IMR-90 (cell line): ENCODE measurements around the gene CLDN8. TPM values are rescaled to one million over a fixed set of nuclear protein-coding genes. Genes with fewer than 3 reads are reported as not detected.

ENCODE experiments used
- ATAC-seq: fragments of 200-7000 bp; cut with Tn5 transposase; 2 replicates; pipeline ENCODE4 v1.9.1; 2020; ENCODE audit warnings: low read depth, mild to moderate bottlenecking, moderate library complexity
- BruUV-seq: library from RNA; stranded (reverse); fragments of 400-500 nt; replicated peaks from 2 replicates; lab custom pipeline; 2021; lab: Mats Ljungman, UMichigan
- CTCF ChIA-PET: fragments of 300-600 bp; formaldehyde crosslinking; extraction: SDS; loops from one replicate; lab custom pipeline; 2021; ENCODE audit warnings: antibody characterized with exemption; lab: Yijun Ruan, JAX
- POLR2A ChIA-PET: fragments of 300-600 bp; sonication (Branson Sonifier 250); formaldehyde crosslinking; loops from one replicate; lab custom pipeline; 2022; ENCODE audit warnings: antibody characterized with exemption; ENCODE audit not compliant: unreplicated experiment; lab: Charles Lee
- DNase-seq: peaks from one replicate; pipeline ENCODE4 v3.0.0; 2013
- H2AFZ ChIP-seq: replicated peaks from 2 replicates; pipeline ENCODE3; 2013; ENCODE audit warnings: low read length, mild to moderate bottlenecking; ENCODE audit not compliant: poor library complexity
- H2AK5ac ChIP-seq: 2 replicates; pipeline ENCODE4 v1.6.1; 2013; ENCODE audit warnings: low read depth, low read length, inconsistent platforms
- H2AK9ac ChIP-seq: replicated peaks from 2 replicates; pipeline ENCODE3; 2013; ENCODE audit warnings: mild to moderate bottlenecking, low read depth, low read length, moderate library complexity; ENCODE audit not compliant: poor library complexity
- H2BK120ac ChIP-seq: 2 replicates; pipeline ENCODE4 v1.6.1; 2013; ENCODE audit warnings: low read depth, low read length, inconsistent platforms
- H2BK15ac ChIP-seq: 3 replicates; pipeline ENCODE4 v1.6.1; 2013; ENCODE audit warnings: low read depth, low read length, inconsistent platforms
- H2BK20ac ChIP-seq: 2 replicates; pipeline ENCODE4 v1.6.1; 2013; ENCODE audit warnings: low read depth, mild to moderate bottlenecking, inconsistent platforms, low read length, moderate library complexity
- H2BK5ac ChIP-seq: 2 replicates; pipeline ENCODE4 v1.6.1; 2013; ENCODE audit warnings: mild to moderate bottlenecking, low read depth, low read length, inconsistent platforms; ENCODE audit not compliant: poor library complexity, severe bottlenecking
- H3K14ac ChIP-seq: replicated peaks from 2 replicates; pipeline ENCODE4 v1.6.1; 2013; ENCODE audit warnings: low read depth, low read length, inconsistent platforms
- H3K18ac ChIP-seq: 2 replicates; pipeline ENCODE4 v1.6.1; 2013; ENCODE audit warnings: low read depth, low read length, control low read depth
- H3K23ac ChIP-seq: 2 replicates; pipeline ENCODE4 v1.6.1; 2013; ENCODE audit warnings: low read depth, low read length, inconsistent platforms
- H3K27ac ChIP-seq: 2 replicates; pipeline ENCODE4 v1.5.1; 2013; ENCODE audit warnings: mild to moderate bottlenecking, control low read depth, low read length; ENCODE audit not compliant: insufficient read depth
- H3K27me3 ChIP-seq: 2 replicates; pipeline ENCODE4 v1.6.1; 2013; ENCODE audit warnings: low read length; ENCODE audit not compliant: control insufficient read depth, insufficient read depth
- H3K36me3 ChIP-seq: 2 replicates; pipeline ENCODE4 v1.6.1; 2013; ENCODE audit warnings: low read length, mixed read lengths; ENCODE audit not compliant: control insufficient read depth, insufficient read depth
- H3K4ac ChIP-seq: 2 replicates; pipeline ENCODE4 v1.6.1; 2013; ENCODE audit warnings: low read depth, low read length, inconsistent platforms
- H3K4me1 ChIP-seq: 2 replicates; pipeline ENCODE4 v1.6.1; 2013; ENCODE audit warnings: low read length, mixed read lengths; ENCODE audit not compliant: control insufficient read depth, insufficient read depth
- H3K4me2 ChIP-seq: 2 replicates; pipeline ENCODE4 v1.6.1; 2013; ENCODE audit warnings: low read depth, mild to moderate bottlenecking, control low read depth, low read length, moderate library complexity
- H3K4me3 ChIP-seq: 2 replicates; pipeline ENCODE4 v1.5.1; 2013; ENCODE audit warnings: low read depth, mild to moderate bottlenecking, control low read depth, low read length, moderate library complexity; ENCODE audit not compliant: insufficient read depth
- H3K56ac ChIP-seq: 2 replicates; pipeline ENCODE4 v1.6.1; 2013; ENCODE audit warnings: low read length, inconsistent platforms; ENCODE audit not compliant: insufficient read depth; ENCODE audit errors: extremely low read depth
- H3K79me1 ChIP-seq, 2 experiments: 2 replicates each; pipeline ENCODE4 v1.6.1; 2013; ENCODE audit warnings: low read length in 2 of 2, inconsistent platforms in 1 of 2, low read depth in 1 of 2
- H3K9ac ChIP-seq: 2 replicates; pipeline ENCODE4 v1.6.1; 2013; ENCODE audit warnings: low read depth, low read length, control low read depth
- H3K9me1 ChIP-seq: 2 replicates; pipeline ENCODE4 v1.6.1; 2013; ENCODE audit warnings: low read length, inconsistent platforms; ENCODE audit not compliant: insufficient read depth
- H3K9me3 ChIP-seq: 2 replicates; pipeline ENCODE4 v1.6.1; 2013; ENCODE audit warnings: low read length; ENCODE audit not compliant: control insufficient read depth, insufficient read depth
- H4K20me1 ChIP-seq: 2 replicates; pipeline ENCODE4 v1.6.1; 2013; ENCODE audit warnings: low read length, inconsistent platforms; ENCODE audit not compliant: insufficient read depth
- H4K5ac ChIP-seq: 2 replicates; pipeline ENCODE4 v1.6.1; 2013; ENCODE audit warnings: mild to moderate bottlenecking, low read depth, low read length, control low read depth
- H4K8ac ChIP-seq, 2 experiments: 2 replicates each; pipeline ENCODE4 v1.6.1; 2013; ENCODE audit warnings: low read depth in 2 of 2, low read length in 2 of 2, control low read depth in 1 of 2, inconsistent platforms in 1 of 2
- H4K91ac ChIP-seq: 2 replicates; pipeline ENCODE4 v1.6.1; 2013; ENCODE audit warnings: low read depth, low read length, inconsistent platforms; ENCODE audit not compliant: insufficient read depth
- MAFK ChIP-seq: IDR thresholded peaks from 2 replicates; pipeline ENCODE4 v1.6.1; 2012; ENCODE audit warnings: low read depth, low read length, improper control_type of control experiment
- RFX5 ChIP-seq: IDR thresholded peaks from 2 replicates; pipeline ENCODE4 v1.8.0; 2012; ENCODE audit warnings: low read depth, mild to moderate bottlenecking, low read length, moderate library complexity
- USF2 ChIP-seq: fragments of 150-350 bp; IDR thresholded peaks from 2 replicates; pipeline ENCODE4 v1.6.1; 2017; ENCODE audit warnings: mild to moderate bottlenecking, antibody characterized with exemption, low read length, low read depth
- WGBS, 2 experiments: methylation state at CpG; one replicate each; pipeline versions ENCODE4 v1.1.5 to v1.1.7; 2013; ENCODE audit warnings: missing lambda C conversion rate in 2 of 2; ENCODE audit not compliant: insufficient read length in 1 of 2; ENCODE audit errors: extremely low coverage in 2 of 2; 5-methylcytosine and 5-hydroxymethylcytosine counted together
- dilution Hi-C: fragments of 300-500 bp; cut with HindIII; formaldehyde crosslinking; loops from one replicate; pipeline ENCODE4 v1.14.3; 2018; ENCODE audit warnings: low sequenced_read_pairs; ENCODE audit not compliant: unreplicated experiment
- in situ Hi-C: fragments of 300-500 bp; cut with MboI; formaldehyde crosslinking; loops from 3 replicates; pipeline ENCODE4 v1.14.3; 2019; ENCODE audit warnings: low sequenced_read_pairs, inconsistent platforms, mixed read lengths
- intact Hi-C: fragments of 100-400 bp; cut with micrococcal nuclease; formaldehyde crosslinking; loops from 2 replicates; pipeline ENCODE4 v1.10.0; 2022
- polyA plus RNA-seq, 3 experiments: library from polyadenylated mRNA; depleted of rRNA; stranded (reverse); fragments of >200 nt; gene quantifications; 2 replicates each; pipeline ENCODE4 v1.2.3, GENCODE V29; 2012; ENCODE audit warnings: low replicate concordance in 1 of 3
- total RNA-seq: library from RNA; depleted of rRNA; stranded (reverse); fragments of >200 nt; gene quantifications from 2 replicates; pipeline ENCODE4 v1.2.3, GENCODE V29; 2012

CLDN8 gene
- total and polyA plus RNA-seq, 2 of the 4 experiments (the other 2 are of a cell fraction): not detected

- H3K4me3 ChIP-seq: no peak overlapping the region
- intact Hi-C loops: no loop called here
- in situ Hi-C loops: no loop called here
- no peak overlapping the region for H3K56ac ChIP-seq
- peaks cover 2% of the 10 kb centered on the region; the same call in 1 of the 2 replicates for H3K9me3 ChIP-seq
- no peak overlapping the region for H4K91ac ChIP-seq
- no CpG with 5 or more reads among the region's 2 CpGs for WGBS, 2 experiments
- H4K8ac ChIP-seq: no peak overlapping the region
- POLR2A ChIA-PET: no interaction called here
- H3K79me1 ChIP-seq: no peaks in the 10 kb centered on the region
- no peak overlapping the region for H2BK15ac ChIP-seq
- TF ChIP-seq MAFK: no peak
- no peak for TF ChIP-seq RFX5
- TF ChIP-seq USF2: no peak
- CTCF ChIA-PET: interaction anchor here (0.8 kb wide), 1 partner anchor 12 kb away, joined by 3 read pairs; no protein-coding TSS in a partner anchor
- no peak overlapping the region for H3K27ac ChIP-seq
- no peaks in the 10 kb centered on the region for H3K4me1 ChIP-seq
- H4K20me1 ChIP-seq: no peaks in the 10 kb centered on the region
- H3K23ac ChIP-seq: no peak overlapping the region
- H3K9me1 ChIP-seq: no peaks in the 10 kb centered on the region
- H3K27me3 ChIP-seq: no peaks in the 10 kb centered on the region
- no peak overlapping the region for H3K4ac ChIP-seq
- no peak overlapping the region for H2AFZ ChIP-seq
- no peak overlapping the region for H2AK9ac ChIP-seq
- H2BK20ac ChIP-seq: no peak overlapping the region
- no peak overlapping the region for H2BK5ac ChIP-seq
- no peaks in the 10 kb centered on the region for H3K36me3 ChIP-seq
- ATAC-seq (no peak), DNase-seq (no peak)
- no peak overlapping the region for H3K4me2 ChIP-seq
- no TSS peak for BruUV-seq
- no peak overlapping the region for H2BK120ac ChIP-seq
- H3K18ac ChIP-seq: no peak overlapping the region
- no peak overlapping the region for H3K14ac ChIP-seq
- no peak overlapping the region for H2AK5ac ChIP-seq
- no peak overlapping the region for H3K9ac ChIP-seq
- H4K5ac ChIP-seq: no peak overlapping the region
- dilution Hi-C loops: no loop called here
Measured at GRCh38 chr21:30233228-30234020, 17.5 kb upstream of the CLDN8 start.
